ENCODE measurements around the gene PHOSPHO1.
"Not testable (repeated sequence)": the region's sequence is repeated elsewhere in the genome, so short reads cannot be mapped to it uniquely, and the experiment has no call there.

Gene PHOSPHO1

GRCh38 chr17:49230636-49231562, at the start of gene PHOSPHO1:
Gene PHOSPHO1, minus strand, starts transcription at chr17:49230787. Its CDS starts 4,096 bp downstream, at chr17:49226691.
- DNase-seq: peak; percentile 67

GRCh38 chr17:49280061-49280460, 49.5 kb upstream of the PHOSPHO1 start:
- no peak for DNase-seq

GRCh38 chr17:49279263-49280015, 48.9 kb upstream of the PHOSPHO1 start:
- DNase-seq: not testable (repeated sequence)

GRCh38 chr17:49278076-49278475, 47.5 kb upstream of the PHOSPHO1 start:
- no peak for DNase-seq

- DNase-seq: no peak
These were observed 47.1 kb upstream of the PHOSPHO1 start for GRCh38 chr17:49277638-49278037.

GRCh38 chr17:49275981-49276380, 45.4 kb upstream of the PHOSPHO1 start:
- DNase-seq: not testable (repeated sequence)

- no peak for DNase-seq
These were observed 38.8 kb upstream of the PHOSPHO1 start for GRCh38 chr17:49269356-49269755.

- no peak for DNase-seq
These were observed 37.3 kb upstream of the PHOSPHO1 start for GRCh38 chr17:49267912-49268311.

- DNase-seq: no peak
These were observed 35.6 kb upstream of the PHOSPHO1 start for GRCh38 chr17:49266233-49266632.

GRCh38 chr17:49261540-49261939, 31.0 kb upstream of the PHOSPHO1 start:
- DNase-seq: not testable (repeated sequence)

GRCh38 chr17:49260817-49261291, 30.3 kb upstream of the PHOSPHO1 start:
- no peak for DNase-seq

GRCh38 chr17:49260011-49260816, 29.6 kb upstream of the PHOSPHO1 start:
- peak; percentile 21 for DNase-seq

- DNase-seq: no peak
These were observed 29.1 kb upstream of the PHOSPHO1 start for GRCh38 chr17:49259663-49260010.

- DNase-seq: no peak
These were observed 27.8 kb upstream of the PHOSPHO1 start for GRCh38 chr17:49258394-49258793.

GRCh38 chr17:49255125-49255524, 24.5 kb upstream of the PHOSPHO1 start:
- DNase-seq: no peak

GRCh38 chr17:49254066-49254465, 23.5 kb upstream of the PHOSPHO1 start:
- DNase-seq: no peak

- no peak for DNase-seq
These were observed 21.6 kb upstream of the PHOSPHO1 start for GRCh38 chr17:49252148-49252695.

GRCh38 chr17:49249890-49250522, 19.4 kb upstream of the PHOSPHO1 start:
- DNase-seq: no peak

- DNase-seq: no peak
These were observed 18.8 kb upstream of the PHOSPHO1 start for GRCh38 chr17:49249292-49249794.

GRCh38 chr17:49247944-49248343, 17.4 kb upstream of the PHOSPHO1 start:
- DNase-seq: no peak

GRCh38 chr17:49244839-49245238, 14.3 kb upstream of the PHOSPHO1 start:
- DNase-seq: no peak

- no peak for DNase-seq
These were observed 12.2 kb upstream of the PHOSPHO1 start for GRCh38 chr17:49242813-49243212.
